Naive thymus-derived CD4-positive, alpha-beta T cell (primary cell): ENCODE results near the gene AATK. TPM values are rescaled to one million over a fixed set of nuclear protein-coding genes. Genes with fewer than 3 reads are reported as not detected.

Experiments used
- ATAC-seq: fragments of 150-1000 bp; cut with Tn5 transposase; 2 replicates; pipeline ENCODE4 v1.10.0; 2021; ENCODE audit warnings: mild to moderate bottlenecking, moderate library complexity
- CTCF ChIA-PET: fragments of 350-600 bp; sonication (Branson Sonifier 250); formaldehyde crosslinking; loops from one replicate; lab custom pipeline; 2021; ENCODE audit warnings: antibody characterized with exemption; lab: Charles Lee
- POLR2A ChIA-PET: fragments of 350-600 bp; sonication (Branson Sonifier 250); formaldehyde crosslinking; loops from one replicate; lab custom pipeline; 2021; ENCODE audit warnings: antibody characterized with exemption, inconsistent platforms; lab: Charles Lee
- DNase-seq, 9 donors: peaks; one replicate each; pipeline versions ENCODE4 v3.0.0 to v3.0.0-alpha.2; 2020 to 2022; ENCODE audit warnings: mixed read lengths in 1 of 9
- H3K27ac ChIP-seq: one replicate; pipeline ENCODE4 v1.7.0; 2013; ENCODE audit warnings: mild to moderate bottlenecking, low read depth, low read length, moderate library complexity
- H3K27me3 ChIP-seq, 2 donors: one replicate each; pipeline ENCODE4 v1.7.0; 2013; ENCODE audit warnings: low read length in 2 of 2, mild to moderate bottlenecking in 2 of 2, moderate library complexity in 2 of 2; ENCODE audit not compliant: control insufficient read depth in 2 of 2, insufficient read depth in 2 of 2
- H3K36me3 ChIP-seq, 3 experiments: 1 replicate in 2 of 3; 2 replicates in 1 of 3; pipeline ENCODE4 v1.7.0; 2013; ENCODE audit warnings: low read length in 3 of 3, mild to moderate bottlenecking in 3 of 3, moderate library complexity in 1 of 3; ENCODE audit not compliant: insufficient read depth in 3 of 3, control insufficient read depth in 2 of 3
- H3K4me1 ChIP-seq, 2 donors: one replicate each; pipeline ENCODE4 v1.7.0; 2013; ENCODE audit warnings: low read length in 2 of 2, mild to moderate bottlenecking in 2 of 2, moderate library complexity in 1 of 2; ENCODE audit not compliant: control insufficient read depth in 2 of 2, insufficient read depth in 2 of 2
- H3K4me3 ChIP-seq: 2 replicates; pipeline ENCODE4 v1.7.0; 2013; ENCODE audit warnings: mild to moderate bottlenecking, low read length
- H3K9me3 ChIP-seq, 3 experiments: 1 replicate in 2 of 3; 2 replicates in 1 of 3; pipeline ENCODE4 v1.7.0; 2013; ENCODE audit warnings: low read length in 3 of 3; ENCODE audit not compliant: control insufficient read depth in 2 of 3
- H3K27ac Mint-ChIP-seq, 9 donors: one replicate each; pipeline ENCODE4 v1.8.0; 2020 to 2022; ENCODE audit warnings: mixed read lengths in 9 of 9, mild to moderate bottlenecking in 8 of 9, moderate library complexity in 5 of 9, inconsistent platforms in 2 of 9
- H3K27me3 Mint-ChIP-seq, 5 donors: one replicate each; pipeline ENCODE4 v1.8.0; 2021 to 2022; ENCODE audit warnings: mixed read lengths in 5 of 5, mild to moderate bottlenecking in 1 of 5
- H3K36me3 Mint-ChIP-seq, 5 donors: one replicate each; pipeline ENCODE4 v1.8.0; 2020 to 2022; ENCODE audit warnings: mixed read lengths in 5 of 5, mild to moderate bottlenecking in 3 of 5, inconsistent platforms in 1 of 5
- H3K4me1 Mint-ChIP-seq, 7 donors: one replicate each; pipeline ENCODE4 v1.8.0; 2020 to 2022; ENCODE audit warnings: mixed read lengths in 7 of 7, mild to moderate bottlenecking in 3 of 7, inconsistent platforms in 1 of 7
- H3K4me3 Mint-ChIP-seq, 10 donors: one replicate each; pipeline ENCODE4 v1.8.0; 2020 to 2022; ENCODE audit warnings: mild to moderate bottlenecking in 10 of 10, mixed read lengths in 10 of 10, moderate library complexity in 6 of 10, inconsistent platforms in 2 of 10
- H3K9me3 Mint-ChIP-seq, 11 donors: one replicate each; pipeline ENCODE4 v1.8.0; 2020 to 2022; ENCODE audit warnings: mixed read lengths in 11 of 11, mild to moderate bottlenecking in 4 of 11, inconsistent platforms in 1 of 11, moderate library complexity in 1 of 11
- intact Hi-C, 2 donors: fragments of 100-400 bp; cut with micrococcal nuclease; formaldehyde crosslinking; loops; one replicate each; pipeline ENCODE4 v1.15.1; 2023
- polyA plus RNA-seq, 2 donors: library from polyadenylated mRNA; unstranded; fragments of 300-500 nt; fragmentation: Illumina TruSeq; gene quantifications; one replicate each; pipeline ENCODE4 v1.2.3, GENCODE V29; 2021
- total RNA-seq, 6 experiments: library from RNA in 5 of 6; stranded (reverse) in 5 of 6; gene quantifications; 1 replicate in 5 of 6; 2 replicates in 1 of 6; pipeline ENCODE4 v1.2.3 and lab custom pipeline; 2021 to 2026

Gene AATK
- total and polyA plus RNA-seq, 7 experiments from 2014 or later: 0.46 to 10.4 (median 1.4) TPM; not detected in 2

DNA sequence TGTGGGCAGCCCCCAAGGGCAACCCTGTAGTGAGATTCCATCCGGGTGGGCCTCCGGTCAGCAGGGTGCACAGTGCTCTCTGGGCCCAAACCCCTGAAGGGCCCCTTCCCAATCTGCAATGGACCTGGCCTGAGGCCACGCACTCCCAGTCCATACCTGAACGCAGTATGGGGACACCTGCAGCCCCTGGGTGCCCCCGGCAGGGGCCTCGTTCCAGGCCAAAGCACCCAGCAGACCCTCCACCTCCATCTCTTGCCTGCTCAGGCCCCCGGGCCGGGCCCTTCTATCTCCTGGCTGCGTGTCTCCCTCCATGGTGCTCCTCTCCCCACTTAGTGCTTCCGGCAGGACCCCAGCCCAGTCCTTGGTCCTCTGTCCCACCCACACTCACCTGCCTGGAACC, 17.3 kb upstream of the AATK start:
- Mint-ChIP-seq H3K4me1 (no peaks in the 10 kb centered on the region), H3K27ac (no peak overlapping the region), H3K27me3 (peaks cover 0 to 7% (median 0%) of the 10 kb centered on the region in 5 donors), H3K36me3 (no peaks in the 10 kb centered on the region), H3K9me3 (no peaks in the 10 kb centered on the region), H3K4me3 (no peak overlapping the region)
- no peak overlapping the region for H3K4me3 ChIP-seq
- CTCF ChIA-PET: no interaction called here
- no peaks in the 10 kb centered on the region for H3K9me3 ChIP-seq
- no peak overlapping the region for H3K27ac ChIP-seq
- intact Hi-C loops: no loop called here
- H3K27me3 ChIP-seq: no peaks in the 10 kb centered on the region
- H3K4me1 ChIP-seq: no peaks in the 10 kb centered on the region
- DNase-seq: no peak
- ATAC-seq: no peak
- H3K36me3 ChIP-seq: no peaks in the 10 kb centered on the region
- POLR2A ChIA-PET: no interaction called here

DNA sequence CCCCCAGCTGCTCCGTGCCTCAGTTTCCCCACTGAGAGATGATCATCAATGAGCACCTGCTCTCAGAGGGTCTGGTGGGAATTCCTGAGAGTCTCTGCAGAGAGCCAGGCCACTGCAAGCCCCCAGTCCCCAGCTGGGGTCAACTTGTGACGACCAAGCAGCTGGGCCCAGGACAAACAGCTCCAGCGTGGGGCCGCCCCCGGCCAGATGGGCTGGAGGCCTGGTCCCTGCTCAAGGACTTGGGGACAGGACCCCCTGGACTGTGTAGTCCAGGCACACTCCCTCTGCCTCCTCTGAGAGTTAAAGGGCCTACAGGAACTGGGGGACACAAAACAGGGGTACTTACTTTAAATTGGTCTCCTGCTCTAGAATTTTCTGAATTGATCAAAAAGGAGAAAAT, 16.6 kb upstream of the AATK start:
- H3K4me3 ChIP-seq: no peak overlapping the region
- no peak overlapping the region for H3K27ac ChIP-seq
- no peaks in the 10 kb centered on the region for H3K9me3 ChIP-seq
- intact Hi-C loops: no loop called here
- CTCF ChIA-PET: no interaction called here
- H3K36me3 Mint-ChIP-seq: no peaks in the 10 kb centered on the region
- H3K27me3 ChIP-seq: no peaks in the 10 kb centered on the region
- no peaks in the 10 kb centered on the region for H3K4me1 ChIP-seq
- H3K4me3 Mint-ChIP-seq: no peak overlapping the region
- no peaks in the 10 kb centered on the region for H3K9me3 Mint-ChIP-seq
- POLR2A ChIA-PET: no interaction called here
- H3K36me3 ChIP-seq: no peaks in the 10 kb centered on the region
- no peak overlapping the region for H3K27ac Mint-ChIP-seq
- H3K4me1 Mint-ChIP-seq: no peaks in the 10 kb centered on the region
- DNase-seq (no peak), ATAC-seq (no peak)
- peaks cover 0 to 7% (median 0%) of the 10 kb centered on the region in 5 donors for H3K27me3 Mint-ChIP-seq

- Histone ChIP-seq H3K9me3 (no peaks in the 10 kb centered on the region), H3K27me3 (no peaks in the 10 kb centered on the region), H3K36me3 (no peaks in the 10 kb centered on the region), H3K4me1 (no peaks in the 10 kb centered on the region), H3K27ac (no peak overlapping the region), H3K4me3 (no peak overlapping the region)
- Mint-ChIP-seq H3K27me3 (peaks cover 0 to 7% (median 0%) of the 10 kb centered on the region in 5 donors), H3K27ac (no peak overlapping the region), H3K9me3 (no peaks in the 10 kb centered on the region), H3K4me1 (no peaks in the 10 kb centered on the region), H3K36me3 (no peaks in the 10 kb centered on the region), H3K4me3 (no peak overlapping the region)
- CTCF ChIA-PET: no interaction called here
- ATAC-seq: no peak
- POLR2A ChIA-PET: no interaction called here
- intact Hi-C loops: no loop called here
- no peak for DNase-seq
Observed at GRCh38 chr17:81181811-81182185, 15.8 kb upstream of the AATK start.

- no peak for ATAC-seq
- CTCF ChIA-PET: no interaction called here
- intact Hi-C loops: no loop called here
- H3K27me3 Mint-ChIP-seq: peaks cover 0 to 7% (median 0%) of the 10 kb centered on the region in 5 donors
- POLR2A ChIA-PET: no interaction called here
- no peak overlapping the region for H3K4me3 Mint-ChIP-seq
- Histone ChIP-seq H3K27ac (no peak overlapping the region), H3K4me1 (no peaks in the 10 kb centered on the region), H3K4me3 (no peak overlapping the region), H3K9me3 (no peaks in the 10 kb centered on the region), H3K36me3 (no peaks in the 10 kb centered on the region), H3K27me3 (no peaks in the 10 kb centered on the region)
- no peaks in the 10 kb centered on the region for H3K4me1 Mint-ChIP-seq
- H3K36me3 Mint-ChIP-seq: no peaks in the 10 kb centered on the region
- H3K9me3 Mint-ChIP-seq: no peaks in the 10 kb centered on the region
- DNase-seq: no peak
- no peak overlapping the region for H3K27ac Mint-ChIP-seq
Observed at GRCh38 chr17:81180836-81181810, 15.1 kb upstream of the AATK start.

DNA sequence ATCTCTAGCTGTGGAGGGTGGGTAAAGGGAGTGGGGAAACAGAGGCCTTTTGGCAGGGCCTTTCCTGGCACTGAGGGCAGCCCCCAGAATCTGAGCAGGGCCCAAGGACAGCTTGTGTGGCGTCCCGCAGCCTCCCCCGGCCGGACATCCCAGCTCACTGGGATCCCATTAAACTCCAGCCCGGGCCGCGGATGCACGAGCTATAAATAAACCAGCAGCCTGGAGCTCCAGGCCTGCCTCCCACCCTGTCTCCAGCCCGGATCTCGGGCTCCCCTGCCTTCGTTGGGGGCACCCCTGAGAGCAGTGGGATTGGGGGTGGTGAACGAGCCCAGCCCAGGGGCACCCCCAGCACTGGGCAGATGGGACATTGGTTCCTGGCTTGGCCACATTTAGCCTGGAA, 13.8 kb upstream of the AATK start:
- Histone ChIP-seq H3K36me3 (no peaks in the 10 kb centered on the region), H3K4me3 (no peak overlapping the region), H3K9me3 (no peaks in the 10 kb centered on the region), H3K27ac (no peak overlapping the region), H3K27me3 (no peaks in the 10 kb centered on the region), H3K4me1 (no peaks in the 10 kb centered on the region)
- Mint-ChIP-seq H3K4me3 (no peak overlapping the region), H3K27ac (no peak overlapping the region), H3K27me3 (peaks cover 0 to 7% (median 0%) of the 10 kb centered on the region in 5 donors), H3K36me3 (no peaks in the 10 kb centered on the region), H3K9me3 (peaks cover 0 to 5% (median 0%) of the 10 kb centered on the region in 11 donors), H3K4me1 (no peaks in the 10 kb centered on the region)
- POLR2A ChIA-PET: no interaction called here
- intact Hi-C loops: no loop called here
- DNase-seq (no peak), ATAC-seq (no peak)
- CTCF ChIA-PET: no interaction called here

- Mint-ChIP-seq H3K27ac (no peak overlapping the region), H3K4me3 (no peak overlapping the region), H3K4me1 (no peaks in the 10 kb centered on the region), H3K36me3 (no peaks in the 10 kb centered on the region), H3K9me3 (peaks cover 0 to 5% (median 0%) of the 10 kb centered on the region in 11 donors), H3K27me3 (peaks cover 0 to 3% (median 0%) of the 10 kb centered on the region in 5 donors)
- no peak for DNase-seq
- POLR2A ChIA-PET: no interaction called here
- CTCF ChIA-PET: no interaction called here
- H3K4me3 ChIP-seq: no peak overlapping the region
- no peaks in the 10 kb centered on the region for H3K9me3 ChIP-seq
- ATAC-seq: no peak
- intact Hi-C loops: no loop called here
- H3K4me1 ChIP-seq: no peaks in the 10 kb centered on the region
- H3K27me3 ChIP-seq: no peaks in the 10 kb centered on the region
- no peaks in the 10 kb centered on the region for H3K36me3 ChIP-seq
- no peak overlapping the region for H3K27ac ChIP-seq
Observed at GRCh38 chr17:81179220-81179619, 13.2 kb upstream of the AATK start.
